HEK293 (cell line): ENCODE results near the gene ZNF771.

Experiments used
- CTCF ChIA-PET: fragments of 350-600 bp; formaldehyde crosslinking; extraction: SDS; loops from one replicate; lab custom pipeline; 2021; ENCODE audit warnings: antibody characterized with exemption; lab: Yijun Ruan, JAX
- POLR2A ChIA-PET: fragments of 300-600 bp; formaldehyde crosslinking; extraction: SDS; loops from one replicate; lab custom pipeline; 2020; ENCODE audit warnings: antibody characterized with exemption, inconsistent platforms; lab: Yijun Ruan, JAX
- H3K27ac ChIP-seq: fragments of 200-500 bp; sonication (Bioruptor generic); 2 replicates; pipeline ENCODE4 v1.5.1; 2014; ENCODE audit warnings: low read depth, low read length, control low read depth, inconsistent platforms; ENCODE audit errors: extremely low read depth
- H3K36me3 ChIP-seq, 2 experiments: fragments of 200-500 bp in 1 of 2; sonication (Bioruptor generic) in 1 of 2; 1 replicate in 1 of 2; 2 replicates in 1 of 2; pipeline ENCODE4 v1.5.1; 2014 to 2017; ENCODE audit warnings: inconsistent platforms in 2 of 2, low read length in 2 of 2; ENCODE audit not compliant: control insufficient read depth in 2 of 2, insufficient read depth in 1 of 2
- H3K4me1 ChIP-seq: fragments of 200-500 bp; sonication (Bioruptor generic); 2 replicates; pipeline ENCODE4 v1.5.1; 2014; ENCODE audit warnings: mild to moderate bottlenecking, low read length, inconsistent platforms; ENCODE audit not compliant: control insufficient read depth, insufficient read depth
- H3K4me3 ChIP-seq: 2 replicates; pipeline ENCODE4 v1.5.1; 2011; ENCODE audit warnings: low read depth, mild to moderate bottlenecking, control low read depth, low read length, moderate library complexity
- H3K9me3 ChIP-seq: fragments of 200-500 bp; sonication (Bioruptor generic); 2 replicates; pipeline ENCODE4 v1.5.1; 2014; ENCODE audit warnings: low read depth, low read length, inconsistent platforms; ENCODE audit not compliant: control insufficient read depth, insufficient read depth
- KLF1 ChIP-seq: fragments of 450-650 bp; formaldehyde crosslinking; IDR thresholded peaks from 2 replicates; pipeline ENCODE4 v1.5.1; 2016; ENCODE audit warnings: missing biosample characterization, missing genetic modification characterization
- OSR2 ChIP-seq: fragments of 450-650 bp; formaldehyde crosslinking; IDR thresholded peaks from 2 replicates; pipeline ENCODE4 v1.5.1; 2016; ENCODE audit warnings: missing biosample characterization, missing genetic modification characterization
- REST ChIP-seq: fragments of 450-650 bp; formaldehyde crosslinking; IDR thresholded peaks from 2 replicates; pipeline ENCODE4 v1.5.1; 2016; ENCODE audit warnings: missing biosample characterization, missing genetic modification characterization
- YY2 ChIP-seq: fragments of 450-650 bp; formaldehyde crosslinking; IDR thresholded peaks from 2 replicates; pipeline ENCODE4 v1.5.1; 2016; ENCODE audit warnings: missing biosample characterization, missing genetic modification characterization
- ZBTB26 ChIP-seq: fragments of 450-650 bp; formaldehyde crosslinking; optimal IDR thresholded peaks from 2 replicates; pipeline ENCODE3; 2016; ENCODE audit warnings: missing biosample characterization, mild to moderate bottlenecking, missing genetic modification characterization
- ZNF133 ChIP-seq: fragments of 450-650 bp; formaldehyde crosslinking; IDR thresholded peaks from 2 replicates; pipeline ENCODE4 v1.5.1; 2016; ENCODE audit warnings: missing biosample characterization, missing genetic modification characterization
- ZNF211 ChIP-seq: fragments of 450-650 bp; formaldehyde crosslinking; IDR thresholded peaks from 2 replicates; pipeline ENCODE4 v1.5.1; 2016; ENCODE audit warnings: low read depth, missing biosample characterization, missing genetic modification characterization
- ZNF239 ChIP-seq: fragments of 450-650 bp; formaldehyde crosslinking; IDR thresholded peaks from 2 replicates; pipeline ENCODE4 v1.5.1; 2016; ENCODE audit warnings: missing biosample characterization, missing genetic modification characterization
- ZNF280D ChIP-seq: fragments of 450-650 bp; formaldehyde crosslinking; IDR thresholded peaks from 2 replicates; pipeline ENCODE4 v1.5.1; 2016; ENCODE audit warnings: missing biosample characterization, missing genetic modification characterization
- ZNF391 ChIP-seq: fragments of 450-650 bp; formaldehyde crosslinking; IDR thresholded peaks from 2 replicates; pipeline ENCODE4 v1.5.1; 2016; ENCODE audit warnings: low read depth, missing biosample characterization, missing genetic modification characterization, borderline replicate concordance
- ZNF394 ChIP-seq: fragments of 450-650 bp; formaldehyde crosslinking; IDR thresholded peaks from 2 replicates; pipeline ENCODE4 v1.5.1; 2016; ENCODE audit warnings: missing biosample characterization, missing genetic modification characterization, mild to moderate bottlenecking, moderate library complexity, borderline replicate concordance
- ZNF48 ChIP-seq: fragments of 450-650 bp; formaldehyde crosslinking; IDR thresholded peaks from 2 replicates; pipeline ENCODE4 v1.5.1; 2016; ENCODE audit warnings: missing biosample characterization, missing genetic modification characterization
- ZNF514 ChIP-seq: fragments of 450-650 bp; formaldehyde crosslinking; IDR thresholded peaks from 2 replicates; pipeline ENCODE4 v1.5.1; 2016; ENCODE audit warnings: missing biosample characterization, missing genetic modification characterization
- ZNF776 ChIP-seq: fragments of 450-650 bp; formaldehyde crosslinking; IDR thresholded peaks from 2 replicates; pipeline ENCODE4 v1.5.0; 2017; ENCODE audit warnings: missing biosample characterization, missing genetic modification characterization, borderline replicate concordance

The ZNF771 gene

GRCh38 chr16:30399435-30400186 lies 7.8 kb upstream of the ZNF771 start (continued):
- TF ChIP-seq REST (0 out of 2 replicates have a peak, but pooled peaks have one; percentile 20), ZNF514 (tag by site-specific recombination) (no peak)

GRCh38 chr16:30401768-30402425 lies 5.5 kb upstream of the ZNF771 start:
- TF ChIP-seq ZNF280D (tag by site-specific recombination) = no peak
- TF ChIP-seq ZBTB26 (tag by site-specific recombination) = no peak
- TF ChIP-seq ZNF48 (tag by site-specific recombination) = no peak
- no peak for TF ChIP-seq ZNF394 (tag by site-specific recombination)
- TF ChIP-seq ZNF776 (tag by site-specific recombination) = no peak
- no peak for TF ChIP-seq YY2 (tag by site-specific recombination)
- TF ChIP-seq ZNF239 = no peak
- no peak for TF ChIP-seq ZNF391
- TF ChIP-seq OSR2 (tag by site-specific recombination) = no peak
- no peak for TF ChIP-seq ZNF133 (tag by site-specific recombination)
- no peak for TF ChIP-seq ZNF211 (tag by site-specific recombination)
- TF ChIP-seq KLF1 = no peak

More at GRCh38 chr16:30401768-30402425, 5.5 kb upstream of the ZNF771 start:
- Histone ChIP-seq H3K36me3 (peaks cover 0 to 24% of the 10 kb centered on the region in 2 experiments; a peak in 2 of 3 replicates), H3K9me3 (no peaks in the 10 kb centered on the region), H3K27ac (no peak overlapping the region), H3K4me3 (no peak overlapping the region), H3K4me1 (peaks cover 11% of the 10 kb centered on the region)
- ChIA-PET CTCF (interaction anchor here (0.8 to 1.2 kb wide), 3 partner anchors 28 to 214 kb away, joined by 3 read pairs; partner anchors contain the start of gene DCTPP1), POLR2A (interaction anchor here (0.5 to 3.8 kb wide), 3 partner anchors 21 to 80 kb away, joined by 5 to 17 read pairs (median 5); partner anchors contain the start of gene TBC1D10B)
